NT2/D1 (cell line): ENCODE measurements around the gene AFF3.

Experiments
- SUZ12 ChIP-seq: IDR thresholded peaks from 2 replicates; pipeline ENCODE4 v1.6.1; 2011; ENCODE audit not compliant: insufficient read length, insufficient read depth; ENCODE audit errors: extremely low read depth
- YY1 ChIP-seq: IDR thresholded peaks from 2 replicates; pipeline ENCODE4 v1.6.1; 2011; ENCODE audit not compliant: insufficient read length, insufficient read depth
- ZNF274 ChIP-seq: IDR thresholded peaks from 2 replicates; pipeline ENCODE4 v1.6.1; 2011; ENCODE audit warnings: mild to moderate bottlenecking, low read depth, low read length

DNA sequence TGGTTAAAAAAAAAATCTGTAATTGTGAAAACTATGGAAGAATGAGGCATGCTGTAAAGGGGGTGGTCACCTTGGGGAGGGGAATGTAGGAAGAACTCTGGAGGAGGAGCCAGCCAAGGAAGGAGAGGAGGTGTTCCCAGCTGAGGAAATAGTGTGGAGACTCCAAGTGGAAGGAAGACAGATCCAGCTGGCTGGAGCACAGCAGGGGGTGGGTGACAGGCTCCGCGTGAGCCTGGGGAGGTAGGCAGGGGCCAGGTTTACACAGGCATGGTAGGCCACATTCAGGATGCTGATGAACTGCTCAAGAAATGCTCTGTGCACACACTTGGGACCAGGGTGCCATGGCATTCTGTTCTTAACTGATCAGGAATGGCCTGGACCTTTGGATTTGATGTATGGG is 16.8 kb downstream of the AFF3 start:
- TF ChIP-seq YY1, result no peak
- no peak for TF ChIP-seq ZNF274
- TF ChIP-seq SUZ12, result no peak
